Stimulated activated naive CD8-positive, alpha-beta T cell treated with anti-CD3 and anti-CD28 coated beads, Interleukin-15, Interleukin-2, amounts not matched to agents 100 ng/mL and 50 ng/mL, for 24 hours (primary cell): ENCODE results near the gene METAP1D.

ENCODE experiments used
- H3K27ac Mint-ChIP-seq: one replicate; pipeline ENCODE4 v1.8.0; 2021; ENCODE audit warnings: mild to moderate bottlenecking, mixed read lengths
- H3K27me3 Mint-ChIP-seq: one replicate; pipeline ENCODE4 v1.8.0; 2021; ENCODE audit warnings: mixed read lengths
- H3K36me3 Mint-ChIP-seq: one replicate; pipeline ENCODE4 v1.8.0; 2021; ENCODE audit warnings: low read depth, mixed read lengths
- H3K4me1 Mint-ChIP-seq: one replicate; pipeline ENCODE4 v1.8.0; 2021; ENCODE audit warnings: low read depth, mixed read lengths
- H3K4me3 Mint-ChIP-seq: one replicate; pipeline ENCODE4 v1.8.0; 2021; ENCODE audit warnings: mild to moderate bottlenecking, mixed read lengths
- H3K9me3 Mint-ChIP-seq: one replicate; pipeline ENCODE4 v1.8.0; 2021; ENCODE audit warnings: mixed read lengths

The METAP1D gene

DNA sequence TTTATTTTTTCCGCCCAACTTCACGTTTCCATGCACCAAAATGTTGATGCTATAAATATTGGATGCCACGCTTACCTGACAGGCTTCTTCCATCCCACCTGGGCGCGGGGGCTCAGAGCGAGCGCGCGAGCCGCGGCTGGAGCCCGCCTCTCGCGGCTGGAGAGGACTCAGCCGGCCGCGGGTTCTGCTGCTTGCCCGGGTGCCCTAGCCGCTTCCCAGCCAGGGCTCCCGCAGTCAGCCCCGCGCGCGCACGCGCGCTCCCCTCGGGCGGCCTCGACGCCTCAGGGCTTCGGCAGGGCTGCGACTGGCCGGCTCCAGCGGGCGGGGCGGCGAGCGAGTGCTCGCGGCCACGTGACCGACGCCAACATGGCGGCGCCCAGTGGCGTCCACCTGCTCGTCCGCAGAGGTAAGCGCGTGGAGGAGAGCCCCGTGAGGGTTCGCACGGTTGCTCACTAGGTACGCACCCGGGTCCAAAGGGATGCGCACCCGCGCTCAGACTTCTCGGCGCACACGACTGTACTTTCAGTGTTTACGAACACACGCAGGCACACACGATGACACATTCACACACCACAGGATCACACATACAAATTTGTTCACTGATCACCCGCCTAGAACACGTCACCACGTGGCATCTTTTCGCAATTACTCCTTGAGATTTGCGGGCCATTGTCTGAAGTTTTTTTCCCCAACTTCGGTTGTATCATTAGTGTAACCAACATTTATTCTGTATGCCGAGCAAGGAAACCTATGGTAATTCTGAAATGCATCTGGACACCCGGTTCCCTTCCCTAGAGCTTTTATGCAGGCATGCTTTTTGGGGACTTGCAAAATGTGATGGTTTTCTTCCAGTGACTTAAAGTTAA, at the start of gene METAP1D:
Gene METAP1D (plus strand): TSS at position 350 of the 866 bp plus-strand sequence. CDS start 17 bp downstream, at position 367.
- Mint-ChIP-seq H3K27ac (peak within 1 kb of the TSS; percentile 98), H3K27me3 (peaks cover 11% of the 10 kb centered on the region), H3K36me3 (peaks cover 4% of the 10 kb centered on the region), H3K4me3 (peak within 1 kb of the TSS; percentile 92), H3K4me1 (peaks cover 35% of the 10 kb centered on the region), H3K9me3 (no peaks in the 10 kb centered on the region)

DNA sequence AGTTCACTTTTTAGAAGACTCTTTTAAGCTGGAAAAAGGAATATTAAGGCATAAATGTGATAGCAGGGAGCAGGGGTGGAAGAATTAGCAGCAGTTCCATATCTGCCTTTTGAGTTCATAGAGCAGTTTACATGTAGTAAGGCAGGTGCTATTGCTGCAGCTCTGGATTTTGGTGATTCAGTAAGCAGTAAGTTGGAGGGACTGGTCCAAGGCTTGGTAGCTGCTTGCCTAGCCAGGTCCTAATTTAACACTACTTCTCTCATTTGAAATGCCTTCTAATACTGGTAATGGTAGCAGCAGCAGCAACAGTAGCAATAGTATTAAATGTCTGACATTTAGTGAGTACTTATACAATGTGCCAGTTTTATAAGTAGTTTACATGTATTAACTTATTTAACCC, 47.5 kb upstream of the METAP1D start:
- no peak overlapping the region for H3K4me3 Mint-ChIP-seq

DNA sequence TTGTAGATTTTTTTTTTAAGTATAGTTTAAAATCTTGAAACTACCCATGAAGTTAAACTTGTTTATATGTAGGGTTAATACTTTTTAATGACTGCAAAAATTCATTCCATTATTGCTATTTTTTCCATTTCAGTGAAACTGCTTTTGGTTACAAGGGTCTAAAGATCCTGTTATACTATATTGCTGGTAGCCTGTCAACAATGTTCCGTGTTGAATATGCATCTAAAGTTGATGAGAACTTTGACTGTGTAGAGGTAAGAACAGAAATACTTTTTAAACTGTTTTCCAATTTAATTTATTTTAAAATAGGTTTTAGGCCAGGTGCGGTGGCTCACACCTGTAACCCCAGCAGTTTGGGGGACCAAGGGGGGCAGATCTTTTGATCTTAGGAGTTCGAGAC, 47.0 kb upstream of the METAP1D start:
- Mint-ChIP-seq H3K4me3 (no peak overlapping the region), H3K4me1 (peaks cover 17% of the 10 kb centered on the region), H3K27me3 (no peaks in the 10 kb centered on the region), H3K36me3 (peaks cover 37% of the 10 kb centered on the region), H3K9me3 (no peaks in the 10 kb centered on the region), H3K27ac (no peak overlapping the region)

More for the DNA sequence above, 47.5 kb upstream of the METAP1D start:
- Mint-ChIP-seq H3K9me3 (no peaks in the 10 kb centered on the region), H3K27ac (no peak overlapping the region), H3K27me3 (no peaks in the 10 kb centered on the region), H3K36me3 (peaks cover 37% of the 10 kb centered on the region), H3K4me1 (peaks cover 17% of the 10 kb centered on the region)

DNA sequence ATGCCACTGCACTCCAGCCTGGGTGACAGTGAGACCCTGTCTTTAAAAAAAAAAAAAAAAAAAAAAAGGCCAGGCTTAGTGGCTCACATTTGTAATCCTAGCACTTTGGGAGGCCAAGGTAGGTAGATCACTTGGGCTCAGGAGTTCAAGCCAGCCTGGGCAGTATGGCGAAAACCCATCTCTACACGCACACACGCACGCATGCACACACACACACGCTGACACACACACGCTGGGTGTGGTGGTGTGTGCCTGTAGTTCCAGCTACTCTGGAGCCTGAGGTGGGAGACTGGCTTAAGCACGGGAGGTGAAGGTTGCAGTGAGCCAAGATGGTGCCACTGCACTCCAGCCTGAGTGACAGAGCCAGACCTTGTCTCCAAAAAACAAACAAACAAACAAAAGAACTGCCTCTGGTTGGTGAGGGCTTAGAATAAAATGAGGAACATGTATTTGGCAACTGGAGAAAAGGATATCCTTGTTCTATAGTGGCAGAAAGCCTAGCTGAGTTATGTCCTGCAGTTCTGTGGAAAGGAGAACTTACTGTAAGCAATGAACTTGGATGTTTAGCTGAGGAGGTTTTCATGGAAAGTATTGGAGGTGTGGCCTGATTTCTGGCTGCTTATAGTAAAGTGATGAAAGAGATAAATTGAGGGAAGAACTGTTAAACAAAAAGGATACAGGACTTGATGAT, 43.5 kb upstream of the METAP1D start:
- Mint-ChIP-seq H3K4me3 (no peak overlapping the region), H3K27ac (no peak overlapping the region), H3K36me3 (peaks cover 28% of the 10 kb centered on the region), H3K27me3 (no peaks in the 10 kb centered on the region), H3K4me1 (peaks cover 17% of the 10 kb centered on the region), H3K9me3 (no peaks in the 10 kb centered on the region)

DNA sequence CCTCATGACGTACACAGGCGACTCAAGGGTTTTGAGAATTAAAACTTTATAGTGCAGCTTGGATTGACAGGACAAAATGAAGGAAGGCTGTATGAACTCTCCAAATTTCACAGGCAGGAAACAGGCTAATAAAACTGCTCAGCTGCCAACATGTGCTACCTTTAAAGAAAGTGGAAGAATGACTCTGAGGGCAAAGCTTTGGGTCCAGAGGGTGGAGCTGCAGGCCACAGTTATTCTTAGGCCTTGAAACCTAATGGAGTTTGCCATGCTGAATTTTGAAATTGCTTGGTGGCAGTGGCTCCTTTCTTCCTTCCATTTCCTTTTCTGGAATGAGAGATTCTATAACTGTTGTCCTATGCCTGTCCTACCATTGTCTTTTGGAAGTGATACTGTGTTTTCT, 42.7 kb upstream of the METAP1D start:
- H3K36me3 Mint-ChIP-seq = peaks cover 35% of the 10 kb centered on the region
- H3K4me1 Mint-ChIP-seq = peaks cover 17% of the 10 kb centered on the region
- no peak overlapping the region for H3K4me3 Mint-ChIP-seq
- H3K27me3 Mint-ChIP-seq = no peaks in the 10 kb centered on the region
- H3K9me3 Mint-ChIP-seq = no peaks in the 10 kb centered on the region
- no peak overlapping the region for H3K27ac Mint-ChIP-seq

DNA sequence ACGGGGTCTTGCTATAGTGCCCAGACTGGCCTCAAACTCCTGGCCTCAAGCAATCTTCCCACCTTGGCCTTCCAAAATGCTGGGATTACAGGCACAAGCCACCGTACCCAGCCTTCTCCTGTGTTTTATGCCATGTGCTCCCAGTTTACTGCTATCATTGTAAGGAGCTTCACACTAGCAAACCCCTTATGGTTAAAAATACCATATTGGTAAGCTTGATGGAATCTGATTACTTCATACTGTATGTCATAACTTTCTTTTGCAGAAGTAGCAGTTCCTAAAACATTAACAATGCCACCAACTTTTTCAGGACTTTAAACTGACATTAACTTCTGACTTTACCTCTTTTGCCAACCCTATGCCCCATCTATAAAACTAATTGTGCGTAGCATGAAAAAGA, 41.3 kb upstream of the METAP1D start:
- H3K36me3 Mint-ChIP-seq = peaks cover 35% of the 10 kb centered on the region
- no peak overlapping the region for H3K27ac Mint-ChIP-seq
- no peak overlapping the region for H3K4me3 Mint-ChIP-seq
- H3K27me3 Mint-ChIP-seq = no peaks in the 10 kb centered on the region
- no peaks in the 10 kb centered on the region for H3K9me3 Mint-ChIP-seq
- peaks cover 24% of the 10 kb centered on the region for H3K4me1 Mint-ChIP-seq

DNA sequence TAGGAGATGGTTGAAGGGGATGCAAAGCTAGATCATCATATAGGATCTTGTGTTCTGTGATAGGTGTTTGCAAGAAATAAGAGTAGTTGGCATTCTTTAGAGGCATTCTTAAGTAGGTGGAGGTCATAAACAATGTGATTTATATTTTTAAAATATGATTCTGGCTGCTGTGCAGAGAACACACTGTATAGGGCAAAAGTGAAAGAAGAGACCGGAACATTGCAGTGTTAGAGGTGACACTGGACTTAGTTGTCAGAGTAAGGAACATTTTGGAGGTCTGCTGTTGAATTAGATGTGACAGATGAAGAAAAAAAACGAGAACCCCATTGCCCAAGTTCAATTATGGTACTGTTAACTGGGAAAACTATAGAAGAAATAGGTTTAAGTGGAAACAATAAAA, 39.8 kb upstream of the METAP1D start:
- Mint-ChIP-seq H3K27me3 (no peaks in the 10 kb centered on the region), H3K4me1 (peaks cover 18% of the 10 kb centered on the region), H3K9me3 (no peaks in the 10 kb centered on the region), H3K4me3 (no peak overlapping the region), H3K27ac (no peak overlapping the region), H3K36me3 (peaks cover 26% of the 10 kb centered on the region)

DNA sequence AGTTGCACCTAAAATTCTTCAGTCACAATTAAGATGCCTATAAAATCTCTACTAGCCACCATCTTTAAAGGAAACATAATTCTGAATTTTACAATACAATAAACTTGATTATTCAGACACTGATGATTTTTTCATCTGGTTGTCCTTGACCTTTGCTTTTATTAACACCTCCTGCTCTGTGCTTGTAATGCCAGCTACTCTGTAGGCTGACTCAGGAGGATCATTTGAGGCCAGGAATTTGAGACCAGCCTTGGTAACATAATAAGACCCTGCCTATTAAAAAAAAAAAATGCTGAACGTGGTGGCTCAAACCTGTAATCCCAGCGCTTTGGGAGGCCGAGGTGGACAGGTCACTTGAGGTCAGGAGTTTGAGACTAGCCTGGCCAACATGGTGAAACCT, 39.2 kb upstream of the METAP1D start:
- H3K27ac Mint-ChIP-seq = no peak overlapping the region
- peaks cover 29% of the 10 kb centered on the region for H3K36me3 Mint-ChIP-seq
- H3K4me1 Mint-ChIP-seq = peaks cover 17% of the 10 kb centered on the region
- no peaks in the 10 kb centered on the region for H3K27me3 Mint-ChIP-seq
- H3K4me3 Mint-ChIP-seq = no peak overlapping the region
- H3K9me3 Mint-ChIP-seq = no peaks in the 10 kb centered on the region

DNA sequence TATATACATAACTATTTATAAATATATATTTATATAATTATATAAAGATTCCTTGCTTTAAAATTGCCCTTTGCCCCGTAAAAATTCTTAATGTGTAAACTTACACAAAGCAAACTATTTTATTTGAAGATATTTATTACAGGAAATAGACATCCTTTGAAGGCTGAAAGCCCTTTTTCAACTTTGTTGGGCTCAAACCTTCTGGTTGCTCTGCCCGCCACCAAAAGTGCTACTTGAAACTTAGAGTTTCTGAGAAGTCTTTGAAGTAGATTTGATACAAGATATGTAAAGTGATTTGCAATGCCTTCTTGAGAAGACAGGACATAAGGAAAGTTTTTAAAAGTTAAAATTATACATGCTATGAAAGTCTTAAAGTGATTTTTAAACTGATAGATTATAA, 36.6 kb upstream of the METAP1D start:
- H3K4me3 Mint-ChIP-seq = no peak overlapping the region
- no peaks in the 10 kb centered on the region for H3K9me3 Mint-ChIP-seq
- peaks cover 39% of the 10 kb centered on the region for H3K36me3 Mint-ChIP-seq
- H3K27me3 Mint-ChIP-seq = no peaks in the 10 kb centered on the region
- no peak overlapping the region for H3K27ac Mint-ChIP-seq
- H3K4me1 Mint-ChIP-seq = peaks cover 13% of the 10 kb centered on the region

DNA sequence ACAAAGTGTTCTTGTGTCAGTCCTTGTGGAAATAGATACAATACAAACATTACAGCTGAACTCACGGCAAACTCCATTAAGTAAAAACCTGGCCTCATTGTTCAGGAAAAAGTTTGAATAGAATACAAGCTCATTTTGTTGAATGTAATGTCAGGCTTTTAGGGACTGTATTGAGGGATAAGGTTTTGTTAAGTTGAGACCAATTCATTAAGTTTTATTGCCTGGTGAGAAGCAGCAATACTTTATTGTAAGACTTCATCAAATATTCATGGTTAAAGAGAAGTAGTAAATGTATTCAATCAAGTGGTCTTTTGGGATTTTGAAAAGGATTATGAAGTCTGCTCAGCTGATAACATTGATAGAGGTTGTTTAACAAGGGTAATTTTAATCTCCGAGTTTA, 35.4 kb upstream of the METAP1D start:
- Mint-ChIP-seq H3K4me1 (peaks cover 13% of the 10 kb centered on the region), H3K27me3 (no peaks in the 10 kb centered on the region), H3K4me3 (no peak overlapping the region), H3K36me3 (peaks cover 42% of the 10 kb centered on the region), H3K9me3 (no peaks in the 10 kb centered on the region), H3K27ac (no peak overlapping the region)

DNA sequence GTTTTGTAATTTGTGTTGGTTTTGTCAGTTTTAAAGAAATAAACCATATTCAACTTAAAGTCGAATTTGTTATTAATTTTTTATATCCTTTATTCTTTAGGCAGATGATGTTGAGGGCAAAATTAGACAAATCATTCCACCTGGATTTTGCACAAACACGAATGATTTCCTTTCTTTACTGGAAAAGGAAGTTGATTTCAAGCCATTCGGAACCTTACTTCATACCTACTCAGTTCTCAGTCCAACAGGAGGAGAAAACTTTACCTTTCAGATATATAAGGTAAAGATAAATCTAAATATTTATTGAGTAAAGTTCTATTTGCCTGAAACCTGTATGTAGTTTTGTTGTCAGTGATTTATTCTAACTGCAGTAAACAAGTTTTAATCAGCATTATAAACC, 34.5 kb upstream of the METAP1D start:
- H3K9me3 Mint-ChIP-seq = no peaks in the 10 kb centered on the region
- H3K27me3 Mint-ChIP-seq = no peaks in the 10 kb centered on the region
- H3K4me3 Mint-ChIP-seq = no peak overlapping the region
- no peak overlapping the region for H3K27ac Mint-ChIP-seq
- H3K36me3 Mint-ChIP-seq = peaks cover 47% of the 10 kb centered on the region
- H3K4me1 Mint-ChIP-seq = peaks cover 13% of the 10 kb centered on the region

DNA sequence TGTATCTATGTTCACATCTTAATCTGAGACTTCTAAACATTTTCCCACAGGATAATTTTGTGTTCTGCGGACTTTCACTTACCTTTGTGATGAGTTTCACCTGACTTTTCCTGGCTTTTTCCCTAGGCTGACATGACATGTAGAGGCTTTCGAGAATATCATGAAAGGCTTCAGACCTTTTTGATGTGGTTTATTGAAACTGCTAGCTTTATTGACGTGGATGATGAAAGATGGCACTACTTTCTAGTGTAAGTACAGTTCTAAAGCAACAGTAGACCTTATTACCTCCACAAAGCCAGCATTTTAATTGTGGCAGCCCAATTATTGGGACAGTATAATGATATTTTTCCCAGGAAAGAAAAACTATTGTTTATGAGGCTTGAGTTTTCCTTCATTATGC, 34.1 kb upstream of the METAP1D start:
- Mint-ChIP-seq H3K36me3 (peaks cover 47% of the 10 kb centered on the region), H3K9me3 (no peaks in the 10 kb centered on the region), H3K4me3 (no peak overlapping the region), H3K27me3 (no peaks in the 10 kb centered on the region), H3K27ac (no peak overlapping the region), H3K4me1 (peaks cover 13% of the 10 kb centered on the region)

DNA sequence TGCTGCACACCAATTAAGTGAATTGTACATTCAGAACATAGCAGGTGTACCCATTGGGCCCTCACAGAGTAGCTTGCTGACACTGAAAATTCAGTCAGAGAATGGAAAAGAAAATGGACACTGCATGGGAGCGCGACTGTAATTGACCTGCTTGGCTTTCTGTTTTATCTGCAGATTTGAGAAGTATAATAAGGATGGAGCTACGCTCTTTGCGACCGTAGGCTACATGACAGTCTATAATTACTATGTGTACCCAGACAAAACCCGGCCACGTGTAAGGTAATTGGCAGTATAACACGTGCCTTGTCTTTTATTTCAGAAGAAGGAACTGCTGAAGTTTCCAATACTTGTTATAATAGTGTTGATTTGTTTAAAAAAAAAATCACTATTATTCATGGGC, 33.5 kb upstream of the METAP1D start:
- Mint-ChIP-seq H3K4me3 (no peak overlapping the region), H3K27ac (no peak overlapping the region), H3K36me3 (peaks cover 48% of the 10 kb centered on the region), H3K27me3 (no peaks in the 10 kb centered on the region), H3K4me1 (peaks cover 13% of the 10 kb centered on the region), H3K9me3 (no peaks in the 10 kb centered on the region)

DNA sequence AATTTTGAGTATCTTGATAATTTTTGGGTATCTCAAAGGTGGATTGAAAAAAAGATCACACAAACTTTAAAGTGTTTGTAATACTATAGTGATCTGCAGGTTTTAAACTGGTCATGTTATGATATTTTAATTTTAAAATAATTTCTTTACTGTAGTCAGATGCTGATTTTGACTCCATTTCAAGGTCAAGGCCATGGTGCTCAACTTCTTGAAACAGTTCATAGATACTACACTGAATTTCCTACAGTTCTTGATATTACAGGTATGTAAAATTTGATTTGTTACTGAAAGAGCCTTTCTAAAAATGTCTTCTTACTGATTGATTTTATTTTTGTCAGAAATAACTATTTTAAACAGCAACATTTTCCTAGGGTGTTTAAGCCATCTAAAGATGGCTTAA, 33.1 kb upstream of the METAP1D start:
- no peaks in the 10 kb centered on the region for H3K9me3 Mint-ChIP-seq
- peaks cover 13% of the 10 kb centered on the region for H3K4me1 Mint-ChIP-seq
- H3K27me3 Mint-ChIP-seq = no peaks in the 10 kb centered on the region
- H3K4me3 Mint-ChIP-seq = no peak overlapping the region
- H3K27ac Mint-ChIP-seq = no peak overlapping the region
- H3K36me3 Mint-ChIP-seq = peaks cover 48% of the 10 kb centered on the region

DNA sequence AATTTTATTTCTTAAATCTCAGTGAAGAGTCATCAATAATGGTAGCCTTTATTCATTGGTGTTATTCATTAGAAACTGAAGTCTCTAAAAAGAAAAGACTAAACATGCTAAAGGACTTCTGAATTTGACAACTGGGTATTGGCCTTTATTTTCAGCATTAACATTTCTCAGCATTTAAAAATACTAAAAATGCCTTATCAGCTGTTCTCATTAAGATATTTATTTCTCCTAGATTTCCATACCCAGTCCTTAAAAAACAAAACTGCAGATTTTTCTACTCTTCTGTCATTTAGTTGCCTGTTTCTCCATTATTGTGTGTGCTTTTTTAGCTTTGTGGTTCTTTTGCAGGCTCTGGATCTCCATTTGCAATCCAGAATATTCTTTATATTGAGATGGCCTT, 31.2 kb upstream of the METAP1D start:
- no peak overlapping the region for H3K4me3 Mint-ChIP-seq
- no peaks in the 10 kb centered on the region for H3K27me3 Mint-ChIP-seq
- peaks cover 6% of the 10 kb centered on the region for H3K4me1 Mint-ChIP-seq
- H3K9me3 Mint-ChIP-seq = no peaks in the 10 kb centered on the region
- H3K27ac Mint-ChIP-seq = no peak overlapping the region
- peaks cover 59% of the 10 kb centered on the region for H3K36me3 Mint-ChIP-seq
